HG02885 (cell line): Measurements from ENCODE around the gene CASP9.
"Not testable (repeated sequence)": the region's sequence is repeated elsewhere in the genome, so short reads cannot be mapped to it uniquely, and the experiment has no call there.

Experiments
- ATAC-seq: cut with Tn5 transposase; IDR thresholded peaks from one replicate; pipeline ENCODE4 v1.9.1; 2021; ENCODE audit warnings: mild to moderate bottlenecking; ENCODE audit not compliant: unreplicated experiment, poor library complexity

The CASP9 gene

GRCh38 chr1:15472587-15472986 is 51.4 kb downstream of the CASP9 start:
- no peak for ATAC-seq

GRCh38 chr1:15471723-15472122 is 52.3 kb downstream of the CASP9 start:
- not testable (repeated sequence) for ATAC-seq

- ATAC-seq, result not testable (repeated sequence)
Measured at GRCh38 chr1:15471067-15471466, 52.9 kb downstream of the CASP9 start.

- not testable (repeated sequence) for ATAC-seq
Measured at GRCh38 chr1:15469821-15470448, 54.1 kb downstream of the CASP9 start.

- ATAC-seq, result no peak
Measured at GRCh38 chr1:15469361-15469760, 54.7 kb downstream of the CASP9 start.

GRCh38 chr1:15468145-15468544 is 55.9 kb downstream of the CASP9 start:
- ATAC-seq, result no peak

- not testable (repeated sequence) for ATAC-seq
Measured at GRCh38 chr1:15466955-15467625, 56.9 kb downstream of the CASP9 start.

GRCh38 chr1:15465674-15466073 is 58.3 kb downstream of the CASP9 start:
- no peak for ATAC-seq

GRCh38 chr1:15463926-15464322 is 60.1 kb downstream of the CASP9 start:
- ATAC-seq, result not testable (repeated sequence)

GRCh38 chr1:15463064-15463800 is 60.8 kb downstream of the CASP9 start:
- ATAC-seq, result not testable (repeated sequence)

- ATAC-seq, result no peak
Measured at GRCh38 chr1:15460708-15461095, 63.3 kb downstream of the CASP9 start.

- no peak for ATAC-seq
Measured at GRCh38 chr1:15459771-15460707, 64.0 kb downstream of the CASP9 start.

GRCh38 chr1:15458388-15458787 is 65.6 kb downstream of the CASP9 start:
- not testable (repeated sequence) for ATAC-seq

GRCh38 chr1:15457585-15457984 is 66.4 kb downstream of the CASP9 start:
- ATAC-seq, result no peak

GRCh38 chr1:15456313-15456954 is 67.6 kb downstream of the CASP9 start, which contains the start of gene CELA2A:
Gene CELA2A (plus strand): TSS chr1:15456732. CDS start chr1:15456754, 22 bp downstream.
- no peak for ATAC-seq

- no peak for ATAC-seq
Measured at GRCh38 chr1:15455522-15455921, 68.5 kb downstream of the CASP9 start.

GRCh38 chr1:15454256-15454655 is 69.8 kb downstream of the CASP9 start:
- no peak for ATAC-seq

- no peak for ATAC-seq
Measured at GRCh38 chr1:15453734-15454133, 70.3 kb downstream of the CASP9 start.

- ATAC-seq, result no peak
Measured at GRCh38 chr1:15452866-15453571, 71.0 kb downstream of the CASP9 start.
